NCI-H524 (cell line): ENCODE measurements around the gene MYF5.

ENCODE experiments used
- DNase-seq, 2 experiments: peaks; one replicate each; lab custom pipeline; 2025; lab: John Stamatoyannopoulos, UW

The MYF5 gene

GRCh38 chr12:80766210-80766609 is 49.5 kb downstream of the MYF5 start:
- no peak for DNase-seq

GRCh38 chr12:80766897-80767296 is 50.2 kb downstream of the MYF5 start:
- no peak for DNase-seq
